ENCODE data around the gene EMP2. TPM values are rescaled to one million over a fixed set of nuclear protein-coding genes. Genes with fewer than 3 reads are reported as not detected.

Gene EMP2
- total and polyA plus RNA-seq, 2 of the 4 experiments (the other 2 are of a cell fraction) = 13.8 to 18.3 TPM

- H4K91ac ChIP-seq (ENCODE audit: insufficient read depth, low read depth, low read length) = no peak overlapping the region
- no CpG with 5 or more reads among the region's 4 CpGs for WGBS, 2 experiments (ENCODE audit: extremely low coverage in 2 of 2, insufficient read length in 1 of 2)
- no peak overlapping the region for H3K9ac ChIP-seq (ENCODE audit: low read depth, low read length)
- no peaks in the 10 kb centered on the region for H3K9me3 ChIP-seq (ENCODE audit: control insufficient read depth, insufficient read depth, low read length)
- H2AK5ac ChIP-seq (ENCODE audit: low read depth, low read length) = no peak overlapping the region
- no peak overlapping the region for H2AFZ ChIP-seq (replicated peaks; ENCODE audit: low read length, poor library complexity)
- H4K5ac ChIP-seq (ENCODE audit: low read depth, low read length) = no peak overlapping the region
- DNase-seq = no peak
- H3K4me1 ChIP-seq (ENCODE audit: control insufficient read depth, insufficient read depth, low read length) = no peaks in the 10 kb centered on the region
- dilution Hi-C loops (cut with HindIII; ENCODE audit: low sequenced_read_pairs, unreplicated experiment) (no loop called here), intact Hi-C loops (cut with micrococcal nuclease) (no loop called here), in situ Hi-C loops (cut with MboI; ENCODE audit: low sequenced_read_pairs) (no loop called here)
- no peak for TF ChIP-seq MXI1 (IDR thresholded peaks at IDR 0.05; ENCODE audit: borderline replicate concordance, low read depth, low read length)
- no peak for TF ChIP-seq CTCF (conservative IDR thresholded peaks at IDR 0.05; ENCODE audit: low read depth, low read length)
- no peak for TF ChIP-seq RFX5 (IDR thresholded peaks at IDR 0.05; ENCODE audit: low read depth, low read length)
- TF ChIP-seq NFE2L2 (IDR thresholded peaks at IDR 0.05; ENCODE audit: low read depth, low read length) = no peak
- no peak for TF ChIP-seq POLR2A (IDR thresholded peaks at IDR 0.05; ENCODE audit: low read depth, low read length)
- no peak overlapping the region for H3K4ac ChIP-seq (ENCODE audit: low read depth, low read length)
- no peak overlapping the region for H3K18ac ChIP-seq (ENCODE audit: low read depth, low read length)
- ChIA-PET POLR2A (ENCODE audit: unreplicated experiment) (no interaction called here), CTCF (no interaction called here)
- H3K36me3 ChIP-seq (ENCODE audit: control insufficient read depth, insufficient read depth, low read length) = no peaks in the 10 kb centered on the region
- H4K20me1 ChIP-seq (ENCODE audit: insufficient read depth, low read length) = no peaks in the 10 kb centered on the region
- no peak overlapping the region for H2BK15ac ChIP-seq (ENCODE audit: low read depth, low read length)
- no peak overlapping the region for H3K4me3 ChIP-seq (ENCODE audit: insufficient read depth, low read depth, low read length)
- H2BK20ac ChIP-seq (ENCODE audit: low read depth, low read length) = no peak overlapping the region
- BruUV-seq (replicated peaks) = no TSS peak
- no peak overlapping the region for H3K14ac ChIP-seq (replicated peaks; ENCODE audit: low read depth, low read length)
- no peaks in the 10 kb centered on the region for H3K79me1 ChIP-seq (ENCODE audit: low read depth in 1 of 2, low read length in 2 of 2)
- no peak overlapping the region for H3K56ac ChIP-seq (ENCODE audit: extremely low read depth, insufficient read depth, low read length)
- H2BK120ac ChIP-seq (ENCODE audit: low read depth, low read length) = no peak overlapping the region
- H3K23ac ChIP-seq (ENCODE audit: low read depth, low read length) = no peak overlapping the region
- H3K27me3 ChIP-seq (ENCODE audit: control insufficient read depth, insufficient read depth, low read length) = peaks cover 10% of the 10 kb centered on the region; the same call in 1 of the 2 replicates
- no peak overlapping the region for H2BK5ac ChIP-seq (ENCODE audit: low read depth, low read length, poor library complexity, severe bottlenecking)
- ATAC-seq (ENCODE audit: low read depth) = no peak
- no peak overlapping the region for H4K8ac ChIP-seq (ENCODE audit: low read depth in 2 of 2, low read length in 2 of 2)
- no peak overlapping the region for H3K4me2 ChIP-seq (ENCODE audit: low read depth, low read length)
- no peak overlapping the region for H3K27ac ChIP-seq (ENCODE audit: insufficient read depth, low read length)
- H3K9me1 ChIP-seq (ENCODE audit: insufficient read depth, low read length) = no peaks in the 10 kb centered on the region
- no peak overlapping the region for H2AK9ac ChIP-seq (replicated peaks; ENCODE audit: low read depth, low read length, poor library complexity)
Observed at GRCh38 chr16:10590342-10590741, 9.9 kb upstream of the EMP2 start.
